Stimulated activated CD8-positive, alpha-beta memory T cell treated with anti-CD3 and anti-CD28 coated beads, Interleukin-12 subunit alpha, Interleukin-12 subunit beta, amount 100 ng/mL, for 24 hours (primary cell): Measurements from ENCODE around the gene MKNK2.

Experiments used
- DNase-seq: peaks from one replicate; pipeline ENCODE4 v3.0.0-alpha.2; 2020; ENCODE audit errors: extremely low read depth

Gene MKNK2

DNA sequence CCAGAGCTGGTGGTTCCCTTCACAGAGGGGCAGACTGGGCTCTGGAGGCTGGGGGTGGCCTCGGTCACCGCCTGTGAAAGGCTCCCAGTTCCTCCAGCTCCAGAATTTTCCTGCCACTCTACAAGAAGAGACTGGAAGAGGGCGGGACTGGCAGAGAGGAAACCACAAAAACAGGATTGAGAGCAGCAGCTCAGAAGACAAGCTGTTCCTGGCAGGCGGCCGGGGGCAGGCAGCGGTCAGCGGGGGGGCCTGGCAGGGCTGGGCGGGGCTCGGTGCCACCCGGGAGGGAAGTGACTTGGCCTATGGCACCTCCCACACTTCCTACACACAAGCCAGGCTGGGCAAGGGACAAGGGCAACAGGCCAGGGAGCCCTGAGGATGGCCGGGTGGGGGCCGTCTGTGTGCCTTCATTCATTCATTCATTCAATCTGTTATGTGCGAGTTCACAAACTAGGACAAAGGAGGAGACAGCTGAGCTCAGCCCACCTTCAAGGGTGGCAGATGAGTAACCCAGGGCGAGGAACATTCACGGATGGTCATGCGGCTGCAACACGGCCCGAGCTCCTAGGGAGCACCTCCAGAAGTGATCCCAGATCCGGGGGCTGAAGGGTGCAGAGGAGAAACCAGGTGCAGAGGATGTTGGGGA is 18.6 kb downstream of the MKNK2 start:
- DNase-seq: no peak

GRCh38 chr19:2027361-2027760 is 23.7 kb downstream of the MKNK2 start:
- no peak for DNase-seq

DNA sequence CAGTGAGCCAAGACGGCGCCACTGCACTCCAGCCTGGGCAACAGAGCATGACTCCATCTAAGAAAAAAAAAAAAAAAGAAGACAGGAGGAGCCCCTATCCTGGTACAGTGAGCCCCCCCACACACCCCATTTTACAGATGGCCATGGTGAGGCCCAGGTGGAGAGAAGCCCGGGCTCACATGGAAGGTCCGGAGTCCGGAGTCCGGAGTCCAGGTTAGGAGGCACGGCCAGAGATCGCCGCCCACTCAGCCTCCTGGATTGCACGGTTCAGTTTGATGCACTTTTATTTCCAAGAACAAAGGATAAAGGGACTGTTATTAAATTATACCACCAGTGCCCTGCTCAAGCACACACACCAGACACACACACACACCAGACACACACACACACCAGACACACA is 24.3 kb downstream of the MKNK2 start:
- no peak for DNase-seq

- no peak for DNase-seq
These were observed 28.8 kb downstream of the MKNK2 start for GRCh38 chr19:2022289-2022688.

DNA sequence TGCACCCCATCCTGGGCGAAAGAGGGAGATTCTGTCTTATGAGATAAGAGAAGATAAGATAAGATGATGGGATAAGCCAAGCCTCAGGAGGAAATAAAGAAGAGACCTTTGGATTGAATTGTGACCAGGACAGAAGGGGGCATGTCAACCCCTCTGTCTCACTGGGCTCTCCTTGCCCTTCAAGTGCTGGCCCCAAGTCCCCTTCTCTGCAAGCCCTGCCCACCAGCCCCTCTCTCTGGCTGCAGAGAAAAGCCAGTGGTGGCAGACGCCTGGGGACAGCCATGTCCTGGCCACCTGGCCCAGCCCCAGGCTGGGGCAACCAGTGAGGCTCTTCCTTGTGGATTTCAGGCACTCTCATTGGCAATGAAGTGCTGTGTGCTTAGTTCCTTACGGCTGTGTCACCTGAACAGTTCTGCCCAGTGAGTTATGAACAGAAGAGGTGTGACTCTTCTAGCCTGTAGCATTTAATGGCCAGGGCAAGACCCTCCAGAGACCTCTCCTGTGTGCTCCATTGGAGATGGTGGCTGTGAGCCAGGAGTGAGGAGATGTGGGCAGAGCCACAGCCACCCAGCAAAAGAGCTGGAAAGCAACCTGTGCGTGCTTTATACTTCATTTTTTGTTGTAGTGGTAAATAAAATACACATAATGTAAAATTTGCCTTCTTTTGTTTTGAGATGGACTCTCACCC is 29.4 kb downstream of the MKNK2 start:
- no peak for DNase-seq

GRCh38 chr19:2018752-2019151 is 32.3 kb downstream of the MKNK2 start:
- DNase-seq: no peak

DNA sequence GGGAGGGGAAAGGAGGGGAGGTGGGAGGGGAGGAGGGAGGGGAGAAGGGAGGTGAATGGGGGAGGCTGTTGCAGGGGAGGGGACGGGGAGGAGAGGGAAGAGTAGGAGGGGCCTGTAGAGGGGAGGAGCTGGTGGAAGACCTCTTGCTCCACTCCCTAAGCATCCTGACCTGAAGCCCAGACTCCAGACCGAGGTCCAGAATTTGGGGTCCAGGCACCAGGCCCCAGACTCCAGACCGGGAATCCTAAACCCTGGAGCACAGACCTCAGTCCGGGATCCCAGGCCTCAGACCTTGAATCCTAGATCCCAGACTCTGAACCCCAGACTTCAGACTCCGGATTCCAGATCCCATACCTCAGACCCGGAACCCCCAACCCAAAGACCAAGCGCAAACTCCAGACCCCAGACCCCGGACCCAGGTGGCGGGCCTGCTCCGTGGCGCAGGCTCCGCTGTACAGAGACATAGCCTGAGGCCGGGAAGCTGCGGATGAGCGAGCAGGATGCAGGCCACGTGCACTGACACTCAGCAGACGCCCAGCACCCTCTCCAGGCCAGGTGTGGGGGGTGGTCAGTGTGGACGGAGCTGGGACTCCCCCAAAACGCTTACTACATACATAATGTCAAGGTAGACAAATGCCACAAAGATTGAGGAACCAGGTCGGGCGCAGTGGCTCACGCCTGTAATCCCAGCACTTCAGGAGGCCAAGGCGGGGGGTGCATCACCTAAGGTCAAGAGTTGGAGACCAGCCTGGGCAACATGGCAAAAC is 34.8 kb downstream of the MKNK2 start:
- DNase-seq: no peak

- no peak for DNase-seq
These were observed 35.5 kb downstream of the MKNK2 start, which contains the start of gene BTBD2 for GRCh38 chr19:2015608-2015950. TSS of gene BTBD2 (minus strand) at chr19:2015714. CDS start at chr19:2015703, 11 bp downstream.

- DNase-seq: no peak
These were observed 36.1 kb downstream of the MKNK2 start for GRCh38 chr19:2014731-2015607.

GRCh38 chr19:2014131-2014571 is 36.9 kb downstream of the MKNK2 start:
- DNase-seq: no peak

- no peak for DNase-seq
These were observed 37.4 kb downstream of the MKNK2 start for GRCh38 chr19:2013683-2013961.

- DNase-seq: no peak
These were observed 37.9 kb downstream of the MKNK2 start for GRCh38 chr19:2012941-2013682.

GRCh38 chr19:2011169-2011568 is 39.9 kb downstream of the MKNK2 start:
- DNase-seq: no peak

DNA sequence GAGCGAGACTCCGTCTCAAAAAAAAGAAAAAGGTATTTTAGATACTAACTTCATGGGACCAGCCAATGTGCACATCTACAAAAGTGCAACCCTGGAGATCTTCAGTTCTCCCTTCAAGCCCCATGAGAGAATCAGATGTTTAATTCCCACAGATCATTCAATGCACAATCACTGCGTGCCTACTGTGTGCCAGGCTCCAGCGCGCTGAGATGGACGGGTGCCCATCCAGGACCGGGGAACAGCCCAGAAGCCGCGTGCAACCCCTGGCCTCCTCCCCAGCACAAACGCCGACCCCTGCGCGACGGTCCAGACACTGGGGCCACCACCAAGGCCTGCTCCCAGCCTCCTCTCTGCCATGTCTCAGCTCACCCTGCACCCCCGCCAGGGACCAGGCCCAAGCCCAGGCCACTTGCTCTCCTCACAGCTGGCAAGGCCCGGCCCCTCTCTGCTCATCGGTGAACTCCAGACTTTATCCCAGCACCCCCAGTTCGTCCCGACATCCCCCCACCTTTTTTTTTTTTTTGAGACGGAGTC is 40.8 kb downstream of the MKNK2 start:
- no peak for DNase-seq

- DNase-seq: no peak
These were observed 47.2 kb downstream of the MKNK2 start for GRCh38 chr19:2003874-2004273.

- DNase-seq: no peak
These were observed 51.1 kb downstream of the MKNK2 start for GRCh38 chr19:1999856-2000515.

DNA sequence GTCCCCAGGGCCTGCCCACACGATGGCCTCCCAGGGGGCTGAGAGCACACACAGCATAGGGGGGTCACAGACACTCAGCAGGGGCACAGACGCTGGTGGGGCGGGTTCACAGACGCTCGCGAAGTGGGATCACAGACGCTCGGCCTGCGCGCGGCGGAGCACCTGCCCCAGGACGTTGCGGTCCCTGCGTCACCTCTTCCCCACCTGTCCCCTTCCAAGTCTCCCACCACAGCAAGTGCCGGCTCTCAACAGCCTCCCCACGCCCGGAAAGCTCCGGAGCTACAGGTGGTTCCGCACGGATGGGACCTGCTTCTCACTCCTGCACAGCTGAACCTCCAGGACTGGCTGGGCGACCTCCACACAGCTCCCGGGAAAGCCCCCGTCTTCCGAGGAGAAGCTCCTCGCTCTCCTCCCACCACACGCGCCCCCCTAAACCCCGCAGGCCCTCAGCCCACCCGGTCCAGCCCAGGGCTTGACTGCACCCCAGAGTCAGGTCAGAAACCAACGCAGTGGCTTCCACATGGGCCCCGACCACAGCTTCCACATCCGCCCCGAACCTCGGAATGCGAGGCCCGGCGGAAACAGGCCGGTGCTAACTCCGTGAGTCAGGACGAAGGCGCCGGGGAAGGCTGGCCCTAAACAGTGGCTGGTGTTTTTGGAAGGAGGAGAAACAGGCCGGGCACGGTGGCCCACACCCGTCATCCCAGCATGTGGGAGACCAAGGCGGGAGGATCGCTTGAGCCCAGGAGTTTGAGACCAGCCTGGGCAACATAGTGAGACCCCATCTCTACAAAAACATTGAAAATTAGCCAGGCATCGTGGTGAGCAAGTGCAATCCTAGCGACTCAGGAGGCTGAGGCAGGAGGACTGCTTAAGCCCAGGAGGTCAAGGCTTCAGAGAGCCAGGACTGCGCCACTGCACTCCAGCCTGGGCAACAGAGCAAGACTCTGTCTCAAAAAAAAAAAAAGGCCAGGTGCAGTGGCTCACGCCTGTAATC is 52.0 kb downstream of the MKNK2 start:
- no peak for DNase-seq

DNA sequence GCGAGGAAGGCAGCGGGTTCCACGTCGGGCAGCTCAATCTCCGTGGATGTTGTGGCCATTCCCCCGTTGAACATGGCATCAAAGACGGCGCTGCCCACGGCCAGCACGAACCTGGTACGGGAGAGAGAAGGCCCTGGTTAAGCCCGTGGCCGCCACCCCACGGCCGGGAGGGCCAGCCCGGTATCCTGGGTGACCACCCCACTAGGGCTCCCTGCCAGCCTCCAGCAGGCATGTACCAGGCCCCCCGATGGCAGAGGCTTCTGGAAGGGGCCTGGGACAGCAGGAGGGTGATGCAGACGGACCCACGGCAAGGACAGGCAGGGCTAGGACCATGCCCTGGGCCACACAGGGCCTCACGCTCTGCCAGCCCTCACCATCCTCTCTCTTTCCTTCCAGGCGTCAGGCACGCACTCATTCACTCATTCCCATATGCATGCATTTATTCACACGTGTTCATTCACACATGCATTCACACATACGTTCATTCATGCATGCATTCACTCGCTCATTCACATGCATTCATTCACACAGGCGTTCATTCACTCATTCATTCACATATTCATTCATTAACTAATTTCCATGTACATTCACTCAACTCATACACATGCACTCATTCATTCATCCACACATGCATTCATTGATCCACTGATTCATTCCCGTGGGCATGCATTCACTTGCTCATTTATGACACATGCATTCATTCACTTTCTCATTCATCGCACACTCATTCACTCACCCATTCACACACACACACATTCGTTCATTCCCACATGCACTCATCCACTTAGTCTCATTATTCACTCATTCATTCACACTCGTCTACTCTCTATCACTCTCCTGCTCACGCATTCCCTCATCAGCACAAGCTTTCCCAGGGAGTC is 53.5 kb downstream of the MKNK2 start:
- DNase-seq: no peak
